ENCODE measurements around the gene REPS1. TPM values are rescaled to one million over a fixed set of nuclear protein-coding genes. Genes with fewer than 3 reads are reported as not detected.
A peak's percentile ranks its signal among the peaks of the same experiment; 100 is the strongest.
"Not testable (repeated sequence)": the region's sequence is repeated elsewhere in the genome, so short reads cannot be mapped to it uniquely, and the experiment has no call there.

REPS1 gene
- total RNA-seq, 5 donors from 2014 or later (not counting 1 experiment from before 2014, with no cell fraction given) = 43.6 to 71.3 (median 46.5) TPM

GRCh38 chr6:139028658-139029469, 40.8 kb upstream of the REPS1 start, which contains the start of gene ABRACL:
ABRACL (plus strand) TSS chr6:139028745; CDS start chr6:139034161, 5,416 bp downstream.
- under 1% methylated on average over 71 of the region's 77 CpGs for WGBS (ENCODE audit: insufficient coverage)
- H3K4me1 ChIP-seq (ENCODE audit: control insufficient read depth in 1 of 2, extremely low read depth in 1 of 2, insufficient read depth in 2 of 2, low read length in 2 of 2) = peaks cover 9 to 26% of the 10 kb centered on the region in 2 experiments
- peak within 1 kb of the TSS; percentile 76 for H3K27ac ChIP-seq (ENCODE audit: low read length)
- ATAC-seq (replicated peaks in 1 of 4) (peak; percentile 85 to 89 (median 86)), DNase-seq (peak; percentile 55 to 85 (median 72))
- no peaks in the 10 kb centered on the region for H3K27me3 ChIP-seq (replicated peaks in 1 of 2; ENCODE audit: control insufficient read depth in 2 of 2, extremely low read depth in 1 of 2, insufficient read depth in 2 of 2, low read length in 1 of 2)
- H3K4me3 ChIP-seq (ENCODE audit: control insufficient read depth in 1 of 2, extremely low read depth in 1 of 2, low read length in 1 of 2) = peak within 1 kb of the TSS; percentile 95 to 99
- Mint-ChIP-seq H3K4me3 (no peak within 1 kb of the TSS), H3K27me3 (no peaks in the 10 kb centered on the region), H3K36me3 (peaks cover 4% of the 10 kb centered on the region), H3K4me1 (peaks cover 25 to 34% (median 28%) of the 10 kb centered on the region in 3 donors), H3K27ac (peak within 1 kb of the TSS; percentile 86 to 87), H3K9me3 (no peaks in the 10 kb centered on the region)
- no peaks in the 10 kb centered on the region for H3K9me3 ChIP-seq
- H3K36me3 ChIP-seq (ENCODE audit: control insufficient read depth in 2 of 2, extremely low read depth in 1 of 2, insufficient read depth in 1 of 2, low read length in 1 of 2) = peaks cover 0 to 4% of the 10 kb centered on the region in 2 donors
- POLR2A ChIA-PET = interaction anchor here (0.6 to 0.9 kb wide), 3 partner anchors 19 to 345 kb away, joined by 3 to 4 read pairs (median 3); no protein-coding TSS in a partner anchor
- CTCF ChIA-PET = interaction anchor here in 1 of 2 donors (0.8 kb wide), 1 partner anchor 336 kb away, joined by 3 read pairs; no protein-coding TSS in a partner anchor

- ATAC-seq (replicated peaks in 1 of 4) (peak; percentile 15 to 25 (median 18)), DNase-seq (peak in 8 of 35 experiments; percentile 3 to 20 (median 11))
- Mint-ChIP-seq H3K27ac (peak overlapping the region; percentile 86 to 87), H3K4me1 (peaks cover 19 to 27% (median 22%) of the 10 kb centered on the region in 3 donors), H3K27me3 (no peaks in the 10 kb centered on the region), H3K36me3 (no peaks in the 10 kb centered on the region), H3K4me3 (no peak overlapping the region), H3K9me3 (no peaks in the 10 kb centered on the region)
- Histone ChIP-seq H3K4me3 (ENCODE audit: control insufficient read depth in 1 of 2, extremely low read depth in 1 of 2, low read length in 1 of 2) (peak overlapping the region; percentile 95 to 99), H3K27ac (ENCODE audit: low read length) (peak overlapping the region; percentile 76), H3K9me3 (no peaks in the 10 kb centered on the region), H3K4me1 (ENCODE audit: control insufficient read depth in 1 of 2, extremely low read depth in 1 of 2, insufficient read depth in 2 of 2, low read length in 2 of 2) (peaks cover 9 to 25% of the 10 kb centered on the region in 2 experiments), H3K27me3 (replicated peaks in 1 of 2; ENCODE audit: control insufficient read depth in 2 of 2, extremely low read depth in 1 of 2, insufficient read depth in 2 of 2, low read length in 1 of 2) (no peaks in the 10 kb centered on the region), H3K36me3 (ENCODE audit: control insufficient read depth in 2 of 2, extremely low read depth in 1 of 2, insufficient read depth in 1 of 2, low read length in 1 of 2) (no peaks in the 10 kb centered on the region)
- ChIA-PET POLR2A (no interaction called here), CTCF (no interaction called here)
- WGBS (ENCODE audit: insufficient coverage) = 0% methylated on average over 12 of the region's 14 CpGs
These were observed 40.2 kb upstream of the REPS1 start for GRCh38 chr6:139028215-139028657.

GRCh38 chr6:139027620-139028182, 39.6 kb upstream of the REPS1 start:
- H3K27ac Mint-ChIP-seq = peak overlapping the region; percentile 86 to 87
- 24% methylated on average over 4 of the region's 10 CpGs for WGBS (ENCODE audit: insufficient coverage)
- Histone ChIP-seq H3K36me3 (ENCODE audit: control insufficient read depth in 2 of 2, extremely low read depth in 1 of 2, insufficient read depth in 1 of 2, low read length in 1 of 2) (no peaks in the 10 kb centered on the region), H3K27ac (ENCODE audit: low read length) (peak overlapping the region; percentile 76), H3K9me3 (no peaks in the 10 kb centered on the region), H3K4me3 (ENCODE audit: control insufficient read depth in 1 of 2, extremely low read depth in 1 of 2, low read length in 1 of 2) (peak overlapping the region; percentile 95 to 99), H3K27me3 (replicated peaks in 1 of 2; ENCODE audit: control insufficient read depth in 2 of 2, extremely low read depth in 1 of 2, insufficient read depth in 2 of 2, low read length in 1 of 2) (no peaks in the 10 kb centered on the region), H3K4me1 (ENCODE audit: control insufficient read depth in 1 of 2, extremely low read depth in 1 of 2, insufficient read depth in 2 of 2, low read length in 2 of 2) (peaks cover 9 to 20% of the 10 kb centered on the region in 2 experiments)
- no peaks in the 10 kb centered on the region for H3K36me3 Mint-ChIP-seq
- ChIA-PET POLR2A (interaction anchor here in 1 of 2 donors (0.8 kb wide), 1 partner anchor 106 kb away, joined by 3 read pairs; no protein-coding TSS in a partner anchor), CTCF (interaction anchor here in 1 of 2 donors (1.6 kb wide), 1 partner anchor 39 kb away, joined by 8 read pairs; no protein-coding TSS in a partner anchor)
- no peak overlapping the region for H3K4me3 Mint-ChIP-seq
- ATAC-seq (replicated peaks in 1 of 4) (no peak), DNase-seq (peak in 10 of 35 experiments; percentile 1 to 62 (median 8))
- no peaks in the 10 kb centered on the region for H3K9me3 Mint-ChIP-seq
- H3K27me3 Mint-ChIP-seq = no peaks in the 10 kb centered on the region
- peaks cover 16 to 22% (median 17%) of the 10 kb centered on the region in 3 donors for H3K4me1 Mint-ChIP-seq

GRCh38 chr6:139025416-139025815, 37.4 kb upstream of the REPS1 start:
- peaks cover 6 to 14% of the 10 kb centered on the region in 2 experiments for H3K4me1 ChIP-seq (ENCODE audit: control insufficient read depth in 1 of 2, extremely low read depth in 1 of 2, insufficient read depth in 2 of 2, low read length in 2 of 2)
- H3K4me3 ChIP-seq (ENCODE audit: control insufficient read depth in 1 of 2, extremely low read depth in 1 of 2, low read length in 1 of 2); H3K27me3 Mint-ChIP-seq; H3K9me3 ChIP-seq; H3K27ac Mint-ChIP-seq; POLR2A ChIA-PET; H3K9me3 Mint-ChIP-seq; H3K27ac ChIP-seq (ENCODE audit: low read length); ATAC-seq (replicated peaks in 1 of 4); H3K27me3 ChIP-seq (replicated peaks in 1 of 2; ENCODE audit: control insufficient read depth in 2 of 2, extremely low read depth in 1 of 2, insufficient read depth in 2 of 2, low read length in 1 of 2); CTCF ChIA-PET; H3K36me3 ChIP-seq (ENCODE audit: control insufficient read depth in 2 of 2, extremely low read depth in 1 of 2, insufficient read depth in 1 of 2, low read length in 1 of 2); H3K4me3 Mint-ChIP-seq; H3K36me3 Mint-ChIP-seq; DNase-seq: not testable (repeated sequence)
- peaks cover 10 to 15% (median 11%) of the 10 kb centered on the region in 3 donors for H3K4me1 Mint-ChIP-seq
- WGBS (ENCODE audit: insufficient coverage) = no CpG with 5 or more reads among the region's 3 CpGs

GRCh38 chr6:139020689-139021088, 32.6 kb upstream of the REPS1 start:
- H3K27ac Mint-ChIP-seq = no peak overlapping the region
- Histone ChIP-seq H3K9me3 (no peaks in the 10 kb centered on the region), H3K27ac (ENCODE audit: low read length) (no peak overlapping the region), H3K4me3 (ENCODE audit: control insufficient read depth in 1 of 2, extremely low read depth in 1 of 2, low read length in 1 of 2) (no peak overlapping the region), H3K27me3 (replicated peaks in 1 of 2; ENCODE audit: control insufficient read depth in 2 of 2, extremely low read depth in 1 of 2, insufficient read depth in 2 of 2, low read length in 1 of 2) (no peaks in the 10 kb centered on the region), H3K36me3 (ENCODE audit: control insufficient read depth in 2 of 2, extremely low read depth in 1 of 2, insufficient read depth in 1 of 2, low read length in 1 of 2) (no peaks in the 10 kb centered on the region), H3K4me1 (ENCODE audit: control insufficient read depth in 1 of 2, extremely low read depth in 1 of 2, insufficient read depth in 2 of 2, low read length in 2 of 2) (no peaks in the 10 kb centered on the region)
- no CpG with 5 or more reads among the region's 3 CpGs for WGBS (ENCODE audit: insufficient coverage)
- DNase-seq (no peak), ATAC-seq (replicated peaks in 1 of 4) (no peak)
- no peaks in the 10 kb centered on the region for H3K9me3 Mint-ChIP-seq
- H3K36me3 Mint-ChIP-seq = no peaks in the 10 kb centered on the region
- no peaks in the 10 kb centered on the region for H3K27me3 Mint-ChIP-seq
- CTCF ChIA-PET = no interaction called here
- POLR2A ChIA-PET = no interaction called here
- peaks cover 4 to 5% (median 4%) of the 10 kb centered on the region in 3 donors for H3K4me1 Mint-ChIP-seq
- H3K4me3 Mint-ChIP-seq = no peak overlapping the region

GRCh38 chr6:139019722-139020121, 31.7 kb upstream of the REPS1 start:
- no peak for ATAC-seq (replicated peaks in 1 of 4)
- Mint-ChIP-seq H3K4me3 (no peak overlapping the region), H3K9me3 (no peaks in the 10 kb centered on the region), H3K27me3 (no peaks in the 10 kb centered on the region), H3K36me3 (no peaks in the 10 kb centered on the region), H3K4me1 (peaks cover 4 to 5% (median 4%) of the 10 kb centered on the region in 3 donors), H3K27ac (no peak overlapping the region)
- no peak overlapping the region for H3K4me3 ChIP-seq (ENCODE audit: control insufficient read depth in 1 of 2, extremely low read depth in 1 of 2, low read length in 1 of 2)
- no peaks in the 10 kb centered on the region for H3K36me3 ChIP-seq (ENCODE audit: control insufficient read depth in 2 of 2, extremely low read depth in 1 of 2, insufficient read depth in 1 of 2, low read length in 1 of 2)
- H3K4me1 ChIP-seq (ENCODE audit: control insufficient read depth in 1 of 2, extremely low read depth in 1 of 2, insufficient read depth in 2 of 2, low read length in 2 of 2) = no peaks in the 10 kb centered on the region
- POLR2A ChIA-PET = interaction anchor here in 1 of 2 donors (0.5 kb wide), 1 partner anchor 76 kb away, joined by 3 read pairs; no protein-coding TSS in a partner anchor
- H3K9me3 ChIP-seq = no peaks in the 10 kb centered on the region
- H3K27me3 ChIP-seq (replicated peaks in 1 of 2; ENCODE audit: control insufficient read depth in 2 of 2, extremely low read depth in 1 of 2, insufficient read depth in 2 of 2, low read length in 1 of 2) = no peaks in the 10 kb centered on the region
- 87% methylated on average over 2 of the region's 2 CpGs for WGBS (ENCODE audit: insufficient coverage)
- H3K27ac ChIP-seq (ENCODE audit: low read length) = no peak overlapping the region
- CTCF ChIA-PET = no interaction called here
- no peak for DNase-seq

Data from T-cell (primary cell).